Heart right ventricle (tissue), 16 donors: ENCODE data around the gene PLK1. TPM values are rescaled to one million over a fixed set of nuclear protein-coding genes. Genes with fewer than 3 reads are reported as not detected.

Experiments
- ATAC-seq, 8 donors: fragments of 200-7000 bp; cut with Tn5 transposase; one replicate each; pipeline ENCODE4 v1.9.1; 2020; ENCODE audit warnings: mild to moderate bottlenecking in 8 of 8, moderate library complexity in 8 of 8, moderate number of reproducible peaks in 1 of 8
- DNase-seq, 2 donors: peaks; one replicate each; pipeline ENCODE4 v3.0.0-alpha.2; 2020
- H3K27ac ChIP-seq, 10 donors: fragments of 200-600 bp; sonication (generic) in 2 of 10; one replicate each; pipeline versions ENCODE4 v1.5.0 to v1.8.0; 2020 to 2022; ENCODE audit warnings: mild to moderate bottlenecking in 3 of 10
- H3K27me3 ChIP-seq, 7 donors: fragments of 200-600 bp; one replicate each; pipeline ENCODE4 v1.8.0; 2021 to 2022; ENCODE audit warnings: mild to moderate bottlenecking in 2 of 7
- H3K36me3 ChIP-seq, 9 donors: fragments of 200-600 bp; sonication (generic) in 1 of 9; one replicate each; pipeline versions ENCODE4 v1.5.0 to v1.8.0; 2020 to 2022; ENCODE audit warnings: mild to moderate bottlenecking in 2 of 9
- H3K4me1 ChIP-seq, 9 donors: fragments of 200-600 bp; sonication (generic) in 1 of 9; one replicate each; pipeline versions ENCODE4 v1.5.0 to v1.8.0; 2020 to 2022; ENCODE audit warnings: mild to moderate bottlenecking in 4 of 9
- H3K4me3 ChIP-seq, 10 donors: fragments of 200-600 bp; sonication (generic) in 2 of 10; one replicate each; pipeline versions ENCODE4 v1.5.0 to v1.8.0; 2020 to 2022; ENCODE audit warnings: mild to moderate bottlenecking in 7 of 10, moderate library complexity in 2 of 10
- H3K9me3 ChIP-seq, 11 donors: fragments of 200-600 bp in 10 of 11; sonication (generic) in 2 of 11; one replicate each; pipeline versions ENCODE4 v1.5.0 to v1.8.0; 2013 to 2022; ENCODE audit warnings: mild to moderate bottlenecking in 2 of 11, control low read depth in 1 of 11, moderate library complexity in 1 of 11
- WGBS, 2 donors: extraction: QIAGEN DNeasy Blood & Tissue Kit; methylation state at CpG; one replicate each; pipeline ENCODE4 v1.1.7; 2013; ENCODE audit warnings: inconsistent platforms in 1 of 2; 5-methylcytosine and 5-hydroxymethylcytosine counted together
- intact Hi-C, 10 donors: fragments of 100-400 bp; cut with DNase I; formaldehyde crosslinking; loops; one replicate each; pipeline versions ENCODE4 v1.11.1 to v1.14.2; 2022
- polyA plus RNA-seq, 2 donors: library from polyadenylated mRNA; stranded (reverse); fragments of 200-250 nt; gene quantifications; one replicate each; pipeline ENCODE4 v1.2.3, GENCODE V29; 2013
- total RNA-seq, 10 donors: library from RNA; stranded (reverse); fragmentation: NEBNext Ultra II Directional in 3 of 10; extraction: Animal tissue kit (Norgen Biotek cat#: 25700) in 3 of 10; gene quantifications; one replicate each; pipeline versions ENCODE4 v1.2.1 to v1.2.4, GENCODE V29; 2021 to 2023
- TF ChIP-seq, protein P1 (sequence below), 9 donors: fragments of 200-600 bp; sonication (generic) in 2 of 9; IDR thresholded peaks; one replicate each; pipeline versions ENCODE4 v1.5.0 to v1.8.0; 2021 to 2022; ENCODE audit warnings: antibody characterized with exemption in 9 of 9, mild to moderate bottlenecking in 5 of 9, moderate library complexity in 1 of 9
- donor health status: Arrhythmogenic right ventricular cardiomyopathy.
- donor health status: ischemic (EF 13 %, LVEDD 7.1; RV severe dilation, severe dysfunction).
- donor health status: healthy with polysubstance abuse.
- donor health status: DM: no; HTN: yes; CAD: no.
- donor health status: DM: no; HTN: no; CAD: no.
- donor health status: ischemic (EF 25% LVEDD 6.9; RV normal size, moderate dysfunction).
- donor health status: ischemic (EF 25% LVEDD 5.7; RV mildly dilated, moderate dysfunction).
- donor health status: healthy.
- donor health status: DM: yes; HTN: yes; CAD: no.
- donor health status: Ischemic cardiomyopathy.
- donor health status: ischemic (EF 35%, LVEDD 5.7; RV mildly dilated, moderate dysfunction).
- donor health status: nonischemic (EF 11% LVEDD 7.7; RV severe dilation, severe dysfunction).
- donor health status: DM: yes; HTN: yes; CAD: no.
- donor health status: PGD.
- donor health status: ischemic (EF 29% LVEDD 5.4; RV normal size, mild dysfunction).
- donor health status: nonischemic (EF 23%, LVEDD 6.1; RV moderate dilation, normal function).

Gene PLK1
- total and polyA plus RNA-seq, 12 donors = 0.32 to 6.0 (median 0.97) TPM

DNA sequence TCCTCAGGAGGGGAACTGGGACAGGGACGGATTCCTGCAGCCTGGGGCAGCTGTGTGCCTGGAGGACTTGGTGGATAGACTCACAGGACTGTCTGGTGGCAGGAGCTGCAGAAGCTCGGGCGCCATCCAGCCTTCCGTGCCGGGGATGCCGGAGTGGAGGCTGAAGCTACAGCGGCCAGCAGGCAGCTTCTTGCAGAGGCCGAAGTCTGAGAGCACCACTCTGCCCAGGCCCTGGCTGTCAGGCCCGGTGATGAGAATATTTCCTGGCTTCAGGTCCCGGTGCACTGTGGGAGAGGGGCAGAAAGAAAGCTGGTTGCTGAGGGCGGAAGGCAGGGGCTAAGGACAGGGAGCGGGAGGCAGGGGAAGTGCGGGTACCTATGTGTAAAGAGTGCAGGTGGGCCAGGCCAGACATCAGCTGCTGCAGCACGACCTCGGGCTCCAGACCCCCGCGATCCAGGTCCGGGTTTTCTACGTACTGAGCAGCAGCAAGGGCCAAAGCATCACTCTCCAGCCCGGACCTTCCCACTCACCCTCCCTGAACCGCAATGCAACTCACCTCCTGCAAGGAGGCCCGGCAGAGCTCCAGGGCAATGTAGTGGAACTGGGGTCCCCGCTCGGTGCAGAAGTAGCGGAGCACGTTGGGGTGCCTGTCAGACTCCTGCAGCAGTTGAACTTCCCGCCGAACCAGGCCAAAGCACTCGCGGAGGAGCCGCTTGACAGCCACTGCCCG lies 16.1 kb downstream of the PLK1 start:
- DNase-seq (no peak), ATAC-seq (peak; percentile 26 to 69 (median 50))
- Histone ChIP-seq H3K9me3 (no peaks in the 10 kb centered on the region), H3K36me3 (peaks cover 0 to 19% (median 10%) of the 10 kb centered on the region in 9 donors), H3K4me3 (peak overlapping the region in 7 of 10 donors; percentile 14 to 42 (median 37)), H3K4me1 (peaks cover 0 to 11% (median 6%) of the 10 kb centered on the region in 9 donors), H3K27me3 (peaks cover 0 to 4% (median 0%) of the 10 kb centered on the region in 7 donors), H3K27ac (no peak overlapping the region)
- 9 to 13% methylated on average over 32 of the region's 32 CpGs for WGBS, 2 donors
- TF ChIP-seq, protein P1, sequence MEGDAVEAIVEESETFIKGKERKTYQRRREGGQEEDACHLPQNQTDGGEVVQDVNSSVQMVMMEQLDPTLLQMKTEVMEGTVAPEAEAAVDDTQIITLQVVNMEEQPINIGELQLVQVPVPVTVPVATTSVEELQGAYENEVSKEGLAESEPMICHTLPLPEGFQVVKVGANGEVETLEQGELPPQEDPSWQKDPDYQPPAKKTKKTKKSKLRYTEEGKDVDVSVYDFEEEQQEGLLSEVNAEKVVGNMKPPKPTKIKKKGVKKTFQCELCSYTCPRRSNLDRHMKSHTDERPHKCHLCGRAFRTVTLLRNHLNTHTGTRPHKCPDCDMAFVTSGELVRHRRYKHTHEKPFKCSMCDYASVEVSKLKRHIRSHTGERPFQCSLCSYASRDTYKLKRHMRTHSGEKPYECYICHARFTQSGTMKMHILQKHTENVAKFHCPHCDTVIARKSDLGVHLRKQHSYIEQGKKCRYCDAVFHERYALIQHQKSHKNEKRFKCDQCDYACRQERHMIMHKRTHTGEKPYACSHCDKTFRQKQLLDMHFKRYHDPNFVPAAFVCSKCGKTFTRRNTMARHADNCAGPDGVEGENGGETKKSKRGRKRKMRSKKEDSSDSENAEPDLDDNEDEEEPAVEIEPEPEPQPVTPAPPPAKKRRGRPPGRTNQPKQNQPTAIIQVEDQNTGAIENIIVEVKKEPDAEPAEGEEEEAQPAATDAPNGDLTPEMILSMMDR (IDR thresholded peaks at IDR 0.05) = no peak
- intact Hi-C loops = no loop called here

- DNase-seq (no peak), ATAC-seq (no peak)
- Histone ChIP-seq H3K27ac (no peak overlapping the region), H3K4me1 (peaks cover 0 to 11% (median 6%) of the 10 kb centered on the region in 9 donors), H3K4me3 (no peak overlapping the region), H3K27me3 (peaks cover 0 to 12% (median 0%) of the 10 kb centered on the region in 7 donors), H3K9me3 (no peaks in the 10 kb centered on the region), H3K36me3 (peaks cover 0 to 10% (median 2%) of the 10 kb centered on the region in 9 donors)
- intact Hi-C loops = no loop called here
- TF ChIP-seq, protein P1 (IDR thresholded peaks at IDR 0.05) = no peak
- 72 to 80% methylated on average over 11 of the region's 11 CpGs for WGBS, 2 donors
Observed at GRCh38 chr16:23695756-23696155, 17.1 kb downstream of the PLK1 start.

DNA sequence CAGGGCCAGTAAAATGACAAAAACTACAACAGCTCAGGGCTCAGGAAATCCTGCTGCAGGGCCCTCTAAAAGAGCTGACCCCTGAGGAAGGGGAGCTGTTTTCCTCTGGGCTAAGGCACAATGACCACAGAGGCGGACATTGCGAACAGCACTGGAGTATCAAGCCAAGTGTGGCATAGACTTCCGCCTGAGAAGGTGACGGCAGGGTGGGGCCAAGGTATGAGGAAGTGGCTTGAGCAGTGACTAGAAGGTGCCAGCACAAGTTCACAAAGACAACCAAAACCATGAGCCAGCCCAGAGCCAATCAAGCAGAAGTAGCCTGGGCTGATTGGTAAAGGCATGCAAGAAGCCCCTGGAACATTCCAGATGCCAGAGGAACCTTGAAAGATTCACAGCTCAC lies 20.4 kb downstream of the PLK1 start:
- WGBS, 2 donors = 83 to 94% methylated on average over 4 of the region's 4 CpGs
- peaks cover 0 to 12% (median 5%) of the 10 kb centered on the region in 11 donors for H3K9me3 ChIP-seq
- DNase-seq (no peak), ATAC-seq (no peak)
- TF ChIP-seq, protein P1 (IDR thresholded peaks at IDR 0.05) = no peak
- H3K27me3 ChIP-seq = peaks cover 0 to 25% (median 5%) of the 10 kb centered on the region in 7 donors
- no peak overlapping the region for H3K4me3 ChIP-seq
- no peaks in the 10 kb centered on the region for H3K36me3 ChIP-seq
- H3K4me1 ChIP-seq = peaks cover 0 to 11% (median 6%) of the 10 kb centered on the region in 9 donors
- intact Hi-C loops = no loop called here
- no peak overlapping the region for H3K27ac ChIP-seq

DNA sequence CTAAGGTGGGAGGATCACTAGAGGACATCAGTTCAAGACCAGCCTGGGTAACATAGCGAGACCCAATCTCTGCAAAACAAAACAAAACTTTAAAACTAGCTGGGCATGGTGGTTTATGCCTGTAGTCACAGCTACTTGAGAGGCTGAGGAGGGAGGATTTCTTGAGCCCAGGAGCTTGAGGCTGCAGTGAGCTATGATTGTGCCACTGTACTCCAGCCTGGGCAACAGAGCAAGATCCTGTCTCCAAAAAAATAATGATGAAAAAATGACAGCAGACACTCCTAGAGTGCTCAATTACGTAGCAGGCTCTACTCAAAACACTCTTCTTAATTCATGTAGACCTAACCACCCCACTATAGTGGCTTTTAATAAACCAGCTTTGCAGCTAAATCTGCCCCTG lies 21.4 kb downstream of the PLK1 start:
- Histone ChIP-seq H3K27me3 (peaks cover 0 to 26% (median 5%) of the 10 kb centered on the region in 7 donors), H3K4me1 (peaks cover 0 to 2% (median 0%) of the 10 kb centered on the region in 9 donors), H3K9me3 (peaks cover 0 to 12% (median 5%) of the 10 kb centered on the region in 11 donors), H3K36me3 (no peaks in the 10 kb centered on the region), H3K27ac (no peak overlapping the region), H3K4me3 (no peak overlapping the region)
- TF ChIP-seq, protein P1 (IDR thresholded peaks at IDR 0.05) = no peak
- DNase-seq (no peak), ATAC-seq (no peak)
- intact Hi-C loops = no loop called here
- 85 to 88% methylated on average over 2 of the region's 2 CpGs for WGBS, 2 donors
